Parathyroid adenoma (tissue), 2 donors: ENCODE measurements around the gene PDE4D.

Source experiments
- H2AFZ ChIP-seq: fragments of 300-600 bp; sonication (generic); one replicate; pipeline ENCODE4 v1.7.0; 2017; ENCODE audit warnings: antibody characterized with exemption, mild to moderate bottlenecking
- H3K27ac ChIP-seq: fragments of 300-600 bp; sonication (generic); one replicate; pipeline ENCODE4 v1.7.0; 2017
- H3K27me3 ChIP-seq: fragments of 300-600 bp; sonication (generic); one replicate; pipeline ENCODE4 v1.7.0; 2017; ENCODE audit warnings: low read length; ENCODE audit not compliant: control insufficient read depth, insufficient read depth
- H3K36me3 ChIP-seq: fragments of 300-600 bp; sonication (generic); one replicate; pipeline ENCODE4 v1.7.0; 2017; ENCODE audit warnings: low read length; ENCODE audit not compliant: control insufficient read depth, insufficient read depth
- H3K4me1 ChIP-seq: fragments of 300-600 bp; sonication (generic); one replicate; pipeline ENCODE4 v1.7.0; 2017; ENCODE audit warnings: control low read depth
- H3K4me2 ChIP-seq: fragments of 300-600 bp; sonication (generic); one replicate; pipeline ENCODE4 v1.7.0; 2017; ENCODE audit warnings: low read length
- H3K4me3 ChIP-seq: fragments of 300-600 bp; sonication (generic); one replicate; pipeline ENCODE4 v1.7.0; 2017; ENCODE audit warnings: low read depth, low read length
- H3K79me2 ChIP-seq: fragments of 300-600 bp; sonication (generic); one replicate; pipeline ENCODE4 v1.7.0; 2017; ENCODE audit warnings: control low read depth
- H3K9ac ChIP-seq: fragments of 300-600 bp; sonication (generic); one replicate; pipeline ENCODE4 v1.7.0; 2017; ENCODE audit warnings: mild to moderate bottlenecking
- H3K9me3 ChIP-seq: fragments of 300-600 bp; sonication (generic); one replicate; pipeline ENCODE4 v1.7.0; 2017; ENCODE audit warnings: low read length; ENCODE audit not compliant: control insufficient read depth
- CTCF ChIP-seq: fragments of 300-600 bp; sonication (generic); IDR thresholded peaks from one replicate; pipeline ENCODE4 v1.7.0; 2017; ENCODE audit warnings: antibody characterized with exemption, mild to moderate bottlenecking
- donor health status: primary hyperparathyroidism.

PDE4D gene

GRCh38 chr5:59079622-59080620 lies 813.6 kb downstream of the PDE4D start:
- Histone ChIP-seq H3K4me1 (no peaks in the 10 kb centered on the region), H3K79me2 (no peaks in the 10 kb centered on the region), H3K27me3 (no peaks in the 10 kb centered on the region), H3K4me3 (no peak overlapping the region), H3K27ac (no peak overlapping the region), H3K36me3 (no peaks in the 10 kb centered on the region), H3K4me2 (no peak overlapping the region), H3K9ac (no peak overlapping the region), H3K9me3 (no peaks in the 10 kb centered on the region), H2AFZ (no peak overlapping the region)
- no peak for TF ChIP-seq CTCF

- no peak for TF ChIP-seq CTCF
- Histone ChIP-seq H3K9me3 (no peaks in the 10 kb centered on the region), H3K4me3 (no peak overlapping the region), H3K27me3 (no peaks in the 10 kb centered on the region), H3K9ac (no peak overlapping the region), H3K36me3 (no peaks in the 10 kb centered on the region), H3K4me1 (no peaks in the 10 kb centered on the region), H3K79me2 (no peaks in the 10 kb centered on the region), H3K27ac (no peak overlapping the region), H2AFZ (no peak overlapping the region), H3K4me2 (no peak overlapping the region)
These were observed 821.6 kb downstream of the PDE4D start for GRCh38 chr5:59071755-59072549.

GRCh38 chr5:59069438-59070079 lies 824.0 kb downstream of the PDE4D start:
- Histone ChIP-seq H3K9ac (no peak overlapping the region), H3K4me1 (no peaks in the 10 kb centered on the region), H3K79me2 (no peaks in the 10 kb centered on the region), H3K36me3 (no peaks in the 10 kb centered on the region), H3K4me2 (no peak overlapping the region), H3K27ac (no peak overlapping the region), H3K27me3 (no peaks in the 10 kb centered on the region), H3K4me3 (no peak overlapping the region), H3K9me3 (no peaks in the 10 kb centered on the region), H2AFZ (no peak overlapping the region)
- TF ChIP-seq CTCF: no peak

- no peaks in the 10 kb centered on the region for H3K36me3 ChIP-seq
- no peaks in the 10 kb centered on the region for H3K9me3 ChIP-seq
- H3K4me3 ChIP-seq: no peak overlapping the region
- H3K79me2 ChIP-seq: no peaks in the 10 kb centered on the region
- no peak overlapping the region for H2AFZ ChIP-seq
- H3K27ac ChIP-seq: no peak overlapping the region
- H3K4me1 ChIP-seq: no peaks in the 10 kb centered on the region
- TF ChIP-seq CTCF: no peak
- no peaks in the 10 kb centered on the region for H3K27me3 ChIP-seq
- no peak overlapping the region for H3K4me2 ChIP-seq
- H3K9ac ChIP-seq: no peak overlapping the region
These were observed 825.4 kb downstream of the PDE4D start for GRCh38 chr5:59067956-59068656.
